Activated T-helper 17 cell treated with anti-CD3 and anti-CD28 coated beads, Interleukin-2, amount 50 U/mL, for 72 hours (primary cell): ENCODE measurements around the gene MSL1. TPM values are rescaled to one million over a fixed set of nuclear protein-coding genes. Genes with fewer than 3 reads are reported as not detected.
A peak's percentile ranks its signal among the peaks of the same experiment; 100 is the strongest.

ENCODE experiments used
- ATAC-seq: fragments of 150-1000 bp; cut with Tn5 transposase; replicated peaks from 2 replicates; pipeline ENCODE4 v1.10.0; 2021; ENCODE audit warnings: mild to moderate bottlenecking, moderate library complexity
- H3K27ac Mint-ChIP-seq: one replicate; pipeline ENCODE4 v1.8.0; 2022; ENCODE audit warnings: mixed read lengths
- H3K27me3 Mint-ChIP-seq: one replicate; pipeline ENCODE4 v1.8.0; 2022; ENCODE audit warnings: mixed read lengths
- H3K36me3 Mint-ChIP-seq: one replicate; pipeline ENCODE4 v1.8.0; 2022; ENCODE audit warnings: low read depth, mild to moderate bottlenecking, mixed read lengths
- H3K4me1 Mint-ChIP-seq: one replicate; pipeline ENCODE4 v1.8.0; 2022; ENCODE audit warnings: mixed read lengths
- H3K4me3 Mint-ChIP-seq: one replicate; pipeline ENCODE4 v1.8.0; 2022; ENCODE audit warnings: mild to moderate bottlenecking, mixed read lengths
- H3K9me3 Mint-ChIP-seq: one replicate; pipeline ENCODE4 v1.8.0; 2022; ENCODE audit warnings: mixed read lengths
- total RNA-seq, 2 donors: library from RNA; stranded (reverse); gene quantifications; one replicate each; pipeline ENCODE4 v1.2.3, GENCODE V29; 2022

Gene MSL1, protein sequence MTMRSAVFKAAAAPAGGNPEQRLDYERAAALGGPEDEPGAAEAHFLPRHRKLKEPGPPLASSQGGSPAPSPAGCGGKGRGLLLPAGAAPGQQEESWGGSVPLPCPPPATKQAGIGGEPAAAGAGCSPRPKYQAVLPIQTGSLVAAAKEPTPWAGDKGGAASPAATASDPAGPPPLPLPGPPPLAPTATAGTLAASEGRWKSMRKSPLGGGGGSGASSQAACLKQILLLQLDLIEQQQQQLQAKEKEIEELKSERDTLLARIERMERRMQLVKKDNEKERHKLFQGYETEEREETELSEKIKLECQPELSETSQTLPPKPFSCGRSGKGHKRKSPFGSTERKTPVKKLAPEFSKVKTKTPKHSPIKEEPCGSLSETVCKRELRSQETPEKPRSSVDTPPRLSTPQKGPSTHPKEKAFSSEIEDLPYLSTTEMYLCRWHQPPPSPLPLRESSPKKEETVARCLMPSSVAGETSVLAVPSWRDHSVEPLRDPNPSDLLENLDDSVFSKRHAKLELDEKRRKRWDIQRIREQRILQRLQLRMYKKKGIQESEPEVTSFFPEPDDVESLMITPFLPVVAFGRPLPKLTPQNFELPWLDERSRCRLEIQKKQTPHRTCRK
- total RNA-seq, result 100 to 1,000 TPM in 1 of 2 donors, 10 to 100 TPM in 1; 80.5 to 114 TPM

- H3K4me1 Mint-ChIP-seq, result peaks cover 25% of the 10 kb centered on the region
- peaks cover 45% of the 10 kb centered on the region for H3K36me3 Mint-ChIP-seq
- H3K9me3 Mint-ChIP-seq, result no peaks in the 10 kb centered on the region
- H3K27me3 Mint-ChIP-seq, result no peaks in the 10 kb centered on the region
- peak; percentile 78 for ATAC-seq
- peak within 1 kb of the TSS; percentile 80 for H3K4me3 Mint-ChIP-seq
- H3K27ac Mint-ChIP-seq, result peak within 1 kb of the TSS; percentile 85
These were observed at the start of gene MSL1 for GRCh38 chr17:40121181-40122135. MSL1 (plus strand) TSS chr17:40121971; CDS start chr17:40122613, 642 bp downstream.

DNA sequence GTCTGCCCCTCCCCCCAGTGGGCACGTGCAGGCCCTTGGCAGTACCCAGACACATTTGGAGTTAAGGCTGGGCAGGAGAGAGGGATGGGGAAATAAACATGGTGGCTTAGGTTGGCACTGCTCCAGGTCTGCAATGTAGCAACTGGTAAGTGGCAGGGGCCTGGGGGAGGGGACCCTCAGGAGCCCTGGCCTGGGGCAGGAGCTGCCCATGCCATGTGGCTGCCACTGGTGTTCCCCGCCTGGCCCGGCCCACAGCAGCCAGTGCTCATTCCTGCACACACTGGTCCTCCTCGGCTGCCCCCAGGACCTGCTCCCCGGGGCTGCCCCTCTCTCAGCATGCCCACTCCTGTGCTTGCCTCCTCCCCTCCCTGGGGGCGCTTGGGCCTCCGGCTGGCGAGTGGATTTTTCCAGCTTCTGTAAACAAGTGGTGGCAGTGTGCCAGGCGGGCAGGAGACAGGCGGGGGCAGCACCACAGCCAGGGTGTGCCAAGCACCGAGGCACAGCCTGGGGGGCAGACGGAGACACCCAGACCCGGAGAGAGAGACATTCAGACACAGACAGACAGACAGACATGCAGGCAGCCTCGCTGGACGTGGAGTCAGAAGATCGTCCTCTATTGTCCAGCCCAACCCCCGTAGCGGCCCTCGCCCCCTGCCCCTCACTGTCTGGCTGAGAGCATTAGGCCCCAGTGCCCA, 49.6 kb upstream of the MSL1 start:
- Mint-ChIP-seq H3K27ac (no peak overlapping the region), H3K27me3 (no peaks in the 10 kb centered on the region), H3K4me3 (no peak overlapping the region), H3K36me3 (no peaks in the 10 kb centered on the region), H3K9me3 (no peaks in the 10 kb centered on the region), H3K4me1 (peaks cover 20% of the 10 kb centered on the region)
- ATAC-seq, result no peak

GRCh38 chr17:40072735-40073346, 48.9 kb upstream of the MSL1 start:
- H3K27ac Mint-ChIP-seq, result no peak overlapping the region

GRCh38 chr17:40073454-40074174, 48.2 kb upstream of the MSL1 start:
- Mint-ChIP-seq H3K9me3 (no peaks in the 10 kb centered on the region), H3K27ac (peak overlapping the region; percentile 70), H3K27me3 (no peaks in the 10 kb centered on the region), H3K4me3 (no peak overlapping the region), H3K36me3 (peaks cover 4% of the 10 kb centered on the region), H3K4me1 (peaks cover 21% of the 10 kb centered on the region)
- ATAC-seq, result no peak

More at GRCh38 chr17:40072735-40073346, 48.9 kb upstream of the MSL1 start:
- ATAC-seq, result no peak
- peaks cover 1% of the 10 kb centered on the region for H3K36me3 Mint-ChIP-seq
- H3K27me3 Mint-ChIP-seq, result no peaks in the 10 kb centered on the region
- no peaks in the 10 kb centered on the region for H3K9me3 Mint-ChIP-seq
- H3K4me1 Mint-ChIP-seq, result peaks cover 19% of the 10 kb centered on the region
- no peak overlapping the region for H3K4me3 Mint-ChIP-seq

- ATAC-seq, result no peak
These were observed 47.6 kb upstream of the MSL1 start for GRCh38 chr17:40074175-40074512.

GRCh38 chr17:40074871-40075200, 46.9 kb upstream of the MSL1 start:
- H3K4me3 Mint-ChIP-seq, result no peak overlapping the region
- no peak overlapping the region for H3K27ac Mint-ChIP-seq
- H3K9me3 Mint-ChIP-seq, result no peaks in the 10 kb centered on the region

More at GRCh38 chr17:40074175-40074512, 47.6 kb upstream of the MSL1 start:
- peaks cover 21% of the 10 kb centered on the region for H3K4me1 Mint-ChIP-seq
- H3K4me3 Mint-ChIP-seq, result no peak overlapping the region
- H3K36me3 Mint-ChIP-seq, result peaks cover 4% of the 10 kb centered on the region
- H3K27ac Mint-ChIP-seq, result peak overlapping the region; percentile 70
- H3K9me3 Mint-ChIP-seq, result no peaks in the 10 kb centered on the region
- H3K27me3 Mint-ChIP-seq, result no peaks in the 10 kb centered on the region

GRCh38 chr17:40075201-40075941, 46.4 kb upstream of the MSL1 start:
- Mint-ChIP-seq H3K27ac (peak overlapping the region; percentile 65), H3K4me3 (peak overlapping the region; percentile 26), H3K27me3 (no peaks in the 10 kb centered on the region), H3K4me1 (peaks cover 10% of the 10 kb centered on the region), H3K36me3 (peaks cover 4% of the 10 kb centered on the region), H3K9me3 (no peaks in the 10 kb centered on the region)
- peak; percentile 85 for ATAC-seq

More at GRCh38 chr17:40074871-40075200, 46.9 kb upstream of the MSL1 start:
- no peaks in the 10 kb centered on the region for H3K27me3 Mint-ChIP-seq
- ATAC-seq, result peak; percentile 23
- H3K36me3 Mint-ChIP-seq, result peaks cover 4% of the 10 kb centered on the region
- H3K4me1 Mint-ChIP-seq, result peaks cover 15% of the 10 kb centered on the region

DNA sequence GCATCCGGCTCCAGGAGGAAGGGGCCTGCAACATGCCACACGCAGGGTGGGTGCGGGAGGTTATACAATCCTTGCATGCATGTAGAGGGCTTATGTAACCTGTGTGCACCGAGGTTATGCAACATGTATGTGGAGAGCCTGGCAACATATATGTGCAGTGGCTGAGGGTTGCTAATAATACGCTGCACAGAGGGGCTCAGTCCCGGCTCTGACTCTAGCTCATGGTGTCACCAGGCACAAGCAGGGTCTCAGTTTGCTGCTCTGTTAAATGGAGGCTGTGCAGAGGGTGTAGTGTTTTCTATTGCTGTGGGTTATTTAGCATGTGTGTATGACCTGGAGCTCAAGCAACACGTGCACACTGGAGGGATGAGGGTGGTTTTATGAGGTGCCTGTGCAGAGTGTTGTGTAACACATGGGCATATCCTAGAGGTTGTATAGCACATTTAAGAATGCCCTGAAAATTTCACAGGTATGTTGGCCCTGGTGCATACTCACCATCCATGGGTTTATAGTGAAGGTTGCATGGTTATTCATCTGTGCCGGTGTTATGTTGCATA, 45.8 kb upstream of the MSL1 start:
- Mint-ChIP-seq H3K9me3 (no peaks in the 10 kb centered on the region), H3K36me3 (peaks cover 4% of the 10 kb centered on the region), H3K27ac (peak overlapping the region; percentile 65), H3K4me3 (peak overlapping the region; percentile 26), H3K4me1 (peaks cover 10% of the 10 kb centered on the region), H3K27me3 (no peaks in the 10 kb centered on the region)
- ATAC-seq, result no peak

- Mint-ChIP-seq H3K4me1 (peaks cover 10% of the 10 kb centered on the region), H3K27ac (peak overlapping the region; percentile 36)
These were observed 45.2 kb upstream of the MSL1 start for GRCh38 chr17:40076591-40076990.

DNA sequence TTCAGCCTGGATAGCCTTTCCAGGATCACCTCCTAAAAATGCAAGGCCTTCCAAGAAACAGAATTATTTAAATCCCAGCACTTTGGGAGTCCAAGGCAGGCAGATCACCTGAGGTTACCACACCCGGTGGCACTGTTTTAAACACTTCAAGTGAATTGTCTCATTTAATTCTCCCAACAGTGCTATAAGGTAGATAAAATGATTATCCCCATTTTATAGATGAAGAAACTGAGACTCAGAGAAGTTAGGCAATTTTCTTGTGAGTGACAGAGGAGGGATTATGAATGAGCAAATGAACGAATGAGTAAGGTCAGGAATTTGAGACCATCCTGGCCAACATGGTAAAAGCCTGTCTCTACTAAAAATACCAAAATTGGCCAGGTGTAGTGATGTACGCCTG, 42.2 kb upstream of the MSL1 start:
- Mint-ChIP-seq H3K4me3 (no peak overlapping the region), H3K9me3 (no peaks in the 10 kb centered on the region), H3K4me1 (peaks cover 10% of the 10 kb centered on the region), H3K27me3 (no peaks in the 10 kb centered on the region), H3K27ac (no peak overlapping the region), H3K36me3 (peaks cover 7% of the 10 kb centered on the region)
- no peak for ATAC-seq

More at GRCh38 chr17:40076591-40076990, 45.2 kb upstream of the MSL1 start:
- Mint-ChIP-seq H3K9me3 (no peaks in the 10 kb centered on the region), H3K36me3 (peaks cover 4% of the 10 kb centered on the region), H3K4me3 (no peak overlapping the region), H3K27me3 (no peaks in the 10 kb centered on the region)
- ATAC-seq, result no peak

GRCh38 chr17:40084477-40084876, 37.3 kb upstream of the MSL1 start:
- Mint-ChIP-seq H3K9me3 (no peaks in the 10 kb centered on the region), H3K4me1 (no peaks in the 10 kb centered on the region), H3K27ac (no peak overlapping the region), H3K36me3 (peaks cover 13% of the 10 kb centered on the region), H3K27me3 (no peaks in the 10 kb centered on the region), H3K4me3 (no peak overlapping the region)
- no peak for ATAC-seq
